Measurements from ENCODE around the gene PDE4D.
"Not testable (repeated sequence)": the region's sequence is repeated elsewhere in the genome, so short reads cannot be mapped to it uniquely, and the experiment has no call there.

Gene PDE4D

DNA sequence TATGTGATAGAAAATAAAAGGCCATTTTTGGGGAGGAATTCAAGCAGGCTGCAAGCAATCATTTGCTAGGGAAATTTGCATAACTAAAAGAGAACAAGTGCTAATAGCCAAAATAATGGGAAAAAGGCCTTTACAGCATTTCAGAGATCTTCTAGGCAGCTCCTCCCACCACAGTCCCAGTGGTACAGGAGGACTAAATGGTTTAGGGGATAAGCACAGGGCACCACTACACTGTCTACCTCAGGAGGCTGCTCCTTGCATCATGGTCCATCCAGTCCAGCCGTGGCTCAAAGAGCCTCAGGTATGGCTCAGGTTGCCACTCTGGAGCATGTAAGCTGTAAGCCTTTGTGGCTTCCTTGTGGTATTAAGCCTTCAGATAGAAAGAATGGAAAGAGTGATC is 485.6 kb downstream of the PDE4D start:
- H3K4me1 ChIP-seq (ENCODE audit: control insufficient read depth in 2 of 2, insufficient read depth in 1 of 2, low read depth in 1 of 2, low read length in 2 of 2) = no peaks in the 10 kb centered on the region
- H3K27me3 ChIP-seq (ENCODE audit: control insufficient read depth in 3 of 3, insufficient read depth in 3 of 3, low read depth in 1 of 3, low read length in 3 of 3) = no peaks in the 10 kb centered on the region
- H2BK12ac ChIP-seq (ENCODE audit: low read length) = no peak overlapping the region
- no peak overlapping the region for H3K18ac ChIP-seq (ENCODE audit: low read length)
- H4K91ac ChIP-seq (ENCODE audit: low read depth, low read length, poor library complexity) = no peak overlapping the region
- H3K4ac ChIP-seq (ENCODE audit: low read length) = no peak overlapping the region
- H3K36me3 ChIP-seq (replicated peaks in 1 of 2; ENCODE audit: control insufficient read depth in 2 of 2, insufficient read depth in 2 of 2, low read length in 2 of 2) = no peaks in the 10 kb centered on the region
- no peak overlapping the region for H3K4me3 ChIP-seq (ENCODE audit: low read length in 2 of 2)
- DNase-seq (ENCODE audit: low spot score) = no peak
- no peak overlapping the region for H4K8ac ChIP-seq (ENCODE audit: low read depth, low read length)
- no peak overlapping the region for H2BK120ac ChIP-seq (ENCODE audit: low read depth, low read length)
- no peak overlapping the region for H3K9ac ChIP-seq (ENCODE audit: low read depth, low read length, poor library complexity)
- peaks cover 4 to 17% of the 10 kb centered on the region in 2 donors for H3K9me3 ChIP-seq (replicated peaks in 1 of 2; ENCODE audit: control insufficient read depth in 2 of 2, insufficient read depth in 1 of 2, low read depth in 1 of 2, low read length in 2 of 2)
- H3K14ac ChIP-seq (ENCODE audit: low read length) = no peak overlapping the region
- no peak overlapping the region for H2BK5ac ChIP-seq (ENCODE audit: low read length)
- H3K4me2 ChIP-seq (ENCODE audit: insufficient read depth, low read length, poor library complexity, severe bottlenecking) = no peak overlapping the region
- no peak overlapping the region for H2AFZ ChIP-seq (ENCODE audit: low read length)
- no peaks in the 10 kb centered on the region for H3K79me1 ChIP-seq (ENCODE audit: low read depth, low read length)
- no peak overlapping the region for H3K27ac ChIP-seq (replicated peaks; ENCODE audit: low read length)
- no peak overlapping the region for H2AK5ac ChIP-seq (ENCODE audit: low read depth, low read length)
- no CpG with 5 or more reads among the region's 1 CpG for WGBS, 2 donors (ENCODE audit: extremely low coverage in 2 of 2, insufficient read length in 2 of 2, insufficient replicate concordance in 1 of 2)
- H3K23ac ChIP-seq (ENCODE audit: low read depth, low read length, poor library complexity) = no peak overlapping the region
- H2BK15ac ChIP-seq (ENCODE audit: low read length) = no peak overlapping the region

DNA sequence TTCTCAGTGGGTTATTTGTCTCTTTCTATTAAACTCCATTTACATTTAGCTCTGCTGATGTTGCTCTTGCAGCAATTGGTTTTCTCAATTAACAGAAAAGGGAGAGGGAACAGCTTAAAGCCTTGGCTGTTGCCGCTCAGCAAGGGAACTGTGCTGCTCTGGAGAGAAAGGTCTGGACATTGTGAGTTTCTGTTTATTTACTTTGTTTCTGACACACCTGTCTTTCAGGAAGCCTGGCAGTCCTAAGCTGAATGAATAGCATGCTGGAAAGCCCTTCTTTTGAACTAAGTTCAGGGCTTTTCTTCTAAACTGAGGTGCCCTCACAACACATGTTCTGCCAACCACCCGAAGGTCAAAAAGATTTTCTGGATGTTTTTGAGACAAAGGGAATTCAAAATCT is 491.9 kb downstream of the PDE4D start:
- Histone ChIP-seq H2BK15ac (ENCODE audit: low read length) (no peak overlapping the region), H3K27me3 (ENCODE audit: control insufficient read depth in 3 of 3, insufficient read depth in 3 of 3, low read depth in 1 of 3, low read length in 3 of 3) (no peaks in the 10 kb centered on the region), H3K27ac (replicated peaks; ENCODE audit: low read length) (no peak overlapping the region), H3K9me3 (replicated peaks in 1 of 2; ENCODE audit: control insufficient read depth in 2 of 2, insufficient read depth in 1 of 2, low read depth in 1 of 2, low read length in 2 of 2) (no peaks in the 10 kb centered on the region), H3K36me3 (replicated peaks in 1 of 2; ENCODE audit: control insufficient read depth in 2 of 2, insufficient read depth in 2 of 2, low read length in 2 of 2) (no peaks in the 10 kb centered on the region), H2AFZ (ENCODE audit: low read length) (no peak overlapping the region), H3K23ac (ENCODE audit: low read depth, low read length, poor library complexity) (no peak overlapping the region), H3K4me1 (ENCODE audit: control insufficient read depth in 2 of 2, insufficient read depth in 1 of 2, low read depth in 1 of 2, low read length in 2 of 2) (no peaks in the 10 kb centered on the region), H4K91ac (ENCODE audit: low read depth, low read length, poor library complexity) (no peak overlapping the region), H3K9ac (ENCODE audit: low read depth, low read length, poor library complexity) (no peak overlapping the region), H3K4ac (ENCODE audit: low read length) (no peak overlapping the region), H2BK120ac (ENCODE audit: low read depth, low read length) (no peak overlapping the region), H3K79me1 (ENCODE audit: low read depth, low read length) (no peaks in the 10 kb centered on the region), H3K14ac (ENCODE audit: low read length) (no peak overlapping the region), H3K4me2 (ENCODE audit: insufficient read depth, low read length, poor library complexity, severe bottlenecking) (no peak overlapping the region), H2AK5ac (ENCODE audit: low read depth, low read length) (no peak overlapping the region), H2BK12ac (ENCODE audit: low read length) (no peak overlapping the region), H3K18ac (ENCODE audit: low read length) (no peak overlapping the region), H3K4me3 (ENCODE audit: low read length in 2 of 2) (no peak overlapping the region), H2BK5ac (ENCODE audit: low read length) (no peak overlapping the region), H4K8ac (ENCODE audit: low read depth, low read length) (no peak overlapping the region)
- WGBS, 2 donors (ENCODE audit: extremely low coverage in 2 of 2, insufficient read length in 2 of 2, insufficient replicate concordance in 1 of 2) = no CpG with 5 or more reads among the region's 2 CpGs
- no peak for DNase-seq (ENCODE audit: low spot score)

DNA sequence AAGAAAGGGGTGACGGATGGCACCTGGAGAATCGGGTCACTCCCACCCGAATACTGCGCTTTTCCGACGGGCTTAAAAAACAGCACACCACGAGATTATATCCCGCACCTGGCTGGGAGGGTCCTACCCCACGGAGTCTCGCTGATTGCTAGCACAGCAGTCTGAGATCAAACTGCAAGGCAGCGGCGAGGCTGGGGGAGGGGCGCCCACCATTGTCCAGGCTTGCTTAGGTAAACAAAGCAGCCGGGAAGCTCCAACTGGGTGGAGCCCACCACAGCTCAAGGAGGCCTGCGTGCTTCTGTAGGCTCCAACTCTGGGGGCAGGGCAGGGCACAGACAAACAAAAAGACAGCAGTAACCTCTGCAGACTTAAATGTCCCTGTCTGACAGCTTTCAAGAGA is 498.6 kb downstream of the PDE4D start:
- H2BK12ac ChIP-seq (ENCODE audit: low read length); DNase-seq (ENCODE audit: low spot score); H3K27ac ChIP-seq (replicated peaks; ENCODE audit: low read length); H2BK5ac ChIP-seq (ENCODE audit: low read length); H2AFZ ChIP-seq (ENCODE audit: low read length); H4K91ac ChIP-seq (ENCODE audit: low read depth, low read length, poor library complexity); H3K14ac ChIP-seq (ENCODE audit: low read length); H2AK5ac ChIP-seq (ENCODE audit: low read depth, low read length); H3K36me3 ChIP-seq (replicated peaks in 1 of 2; ENCODE audit: control insufficient read depth in 2 of 2, insufficient read depth in 2 of 2, low read length in 2 of 2); H3K9ac ChIP-seq (ENCODE audit: low read depth, low read length, poor library complexity); H3K4ac ChIP-seq (ENCODE audit: low read length); H3K79me1 ChIP-seq (ENCODE audit: low read depth, low read length); H3K4me2 ChIP-seq (ENCODE audit: insufficient read depth, low read length, poor library complexity, severe bottlenecking); H3K4me1 ChIP-seq (ENCODE audit: control insufficient read depth in 2 of 2, insufficient read depth in 1 of 2, low read depth in 1 of 2, low read length in 2 of 2); H3K23ac ChIP-seq (ENCODE audit: low read depth, low read length, poor library complexity); H4K8ac ChIP-seq (ENCODE audit: low read depth, low read length); H2BK120ac ChIP-seq (ENCODE audit: low read depth, low read length); H3K4me3 ChIP-seq (ENCODE audit: low read length in 2 of 2); H3K18ac ChIP-seq (ENCODE audit: low read length); H2BK15ac ChIP-seq (ENCODE audit: low read length); H3K27me3 ChIP-seq (ENCODE audit: control insufficient read depth in 3 of 3, insufficient read depth in 3 of 3, low read depth in 1 of 3, low read length in 3 of 3): not testable (repeated sequence)
- no CpG with 5 or more reads among the region's 15 CpGs for WGBS, 2 donors (ENCODE audit: extremely low coverage in 2 of 2, insufficient read length in 2 of 2, insufficient replicate concordance in 1 of 2)
- H3K9me3 ChIP-seq (replicated peaks in 1 of 2; ENCODE audit: control insufficient read depth in 2 of 2, insufficient read depth in 1 of 2, low read depth in 1 of 2, low read length in 2 of 2) = peaks cover 0 to 12% of the 10 kb centered on the region in 2 donors

DNA sequence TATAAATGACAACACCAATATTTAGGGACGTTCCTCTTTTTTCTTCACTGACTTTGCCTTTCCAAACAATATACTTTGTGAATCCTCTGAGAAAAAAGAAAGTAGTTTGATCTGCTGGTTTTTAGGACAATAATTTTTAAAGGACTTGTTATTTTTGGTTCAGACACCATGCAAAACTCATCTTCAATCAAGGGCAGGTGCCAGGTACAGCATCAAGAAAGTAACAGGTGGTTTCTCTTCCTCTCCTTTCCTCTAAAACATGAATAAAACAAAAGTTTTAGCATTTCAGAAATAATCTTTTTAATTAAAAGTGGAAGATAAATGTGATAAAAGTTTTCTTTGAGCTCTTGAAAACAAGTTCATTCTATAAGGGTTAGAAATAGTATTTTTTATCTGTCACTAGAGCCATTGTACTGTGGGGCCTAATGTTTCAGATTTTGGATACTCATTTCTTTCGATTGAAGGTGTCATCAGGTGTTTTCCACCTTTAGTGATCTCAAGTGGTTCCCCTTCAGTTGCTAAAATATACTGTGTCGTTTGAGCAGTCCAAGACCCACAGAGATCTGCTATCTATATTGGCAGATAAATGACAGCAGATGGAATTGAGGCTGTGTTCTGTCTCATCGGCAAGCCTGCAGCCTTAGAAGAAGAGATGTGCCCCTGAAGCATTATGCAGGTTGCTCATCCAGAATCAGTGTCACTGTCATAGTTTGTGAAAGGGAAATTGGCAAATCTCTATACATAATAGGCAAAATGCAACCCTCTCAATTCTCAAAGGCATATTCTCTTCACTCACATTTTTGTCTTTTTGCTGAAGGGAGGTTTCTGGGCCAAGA is 499.7 kb downstream of the PDE4D start:
- Histone ChIP-seq H4K91ac (ENCODE audit: low read depth, low read length, poor library complexity) (no peak overlapping the region), H3K27me3 (ENCODE audit: control insufficient read depth in 3 of 3, insufficient read depth in 3 of 3, low read depth in 1 of 3, low read length in 3 of 3) (no peaks in the 10 kb centered on the region), H3K14ac (ENCODE audit: low read length) (no peak overlapping the region), H2AFZ (ENCODE audit: low read length) (no peak overlapping the region), H3K4me1 (ENCODE audit: control insufficient read depth in 2 of 2, insufficient read depth in 1 of 2, low read depth in 1 of 2, low read length in 2 of 2) (no peaks in the 10 kb centered on the region), H3K4ac (ENCODE audit: low read length) (no peak overlapping the region), H3K79me1 (ENCODE audit: low read depth, low read length) (no peaks in the 10 kb centered on the region), H3K23ac (ENCODE audit: low read depth, low read length, poor library complexity) (no peak overlapping the region), H3K9ac (ENCODE audit: low read depth, low read length, poor library complexity) (no peak overlapping the region), H3K36me3 (replicated peaks in 1 of 2; ENCODE audit: control insufficient read depth in 2 of 2, insufficient read depth in 2 of 2, low read length in 2 of 2) (no peaks in the 10 kb centered on the region), H3K27ac (replicated peaks; ENCODE audit: low read length) (no peak overlapping the region), H2BK5ac (ENCODE audit: low read length) (no peak overlapping the region), H2BK15ac (ENCODE audit: low read length) (no peak overlapping the region), H3K4me3 (ENCODE audit: low read length in 2 of 2) (no peak overlapping the region), H3K9me3 (replicated peaks in 1 of 2; ENCODE audit: control insufficient read depth in 2 of 2, insufficient read depth in 1 of 2, low read depth in 1 of 2, low read length in 2 of 2) (peaks cover 0 to 12% of the 10 kb centered on the region in 2 donors), H4K8ac (ENCODE audit: low read depth, low read length) (no peak overlapping the region), H3K4me2 (ENCODE audit: insufficient read depth, low read length, poor library complexity, severe bottlenecking) (no peak overlapping the region), H2BK12ac (ENCODE audit: low read length) (no peak overlapping the region), H2BK120ac (ENCODE audit: low read depth, low read length) (no peak overlapping the region), H3K18ac (ENCODE audit: low read length) (no peak overlapping the region), H2AK5ac (ENCODE audit: low read depth, low read length) (no peak overlapping the region)
- no peak for DNase-seq (ENCODE audit: low spot score)
- no CpG with 5 or more reads among the region's 4 CpGs for WGBS, 2 donors (ENCODE audit: extremely low coverage in 2 of 2, insufficient read length in 2 of 2, insufficient replicate concordance in 1 of 2)
